ENCODE results near the gene CCDC126. TPM values are rescaled to one million over a fixed set of nuclear protein-coding genes. Genes with fewer than 3 reads are reported as not detected.

The CCDC126 gene
- total RNA-seq, 2 donors from 2014 or later: 8.5 to 8.8 TPM

DNA sequence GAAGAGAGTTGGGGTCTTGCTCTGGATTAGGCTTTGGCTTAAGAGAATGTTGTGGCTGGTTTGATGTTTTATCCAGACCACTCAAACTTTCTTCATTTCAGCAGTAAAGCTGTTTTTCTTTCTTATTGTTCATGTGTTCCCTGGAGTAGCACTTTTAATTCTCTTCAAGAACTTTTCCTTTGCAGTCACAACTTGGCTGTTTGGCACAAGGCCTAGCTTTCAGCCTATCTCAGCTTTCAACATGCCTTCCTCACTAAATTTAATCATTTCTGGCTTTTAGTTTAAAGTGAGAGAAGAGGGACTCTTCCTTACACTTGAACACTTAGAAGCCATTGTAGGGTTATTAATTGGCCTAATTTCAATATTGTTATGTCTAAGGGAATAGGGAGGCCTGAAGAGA, 18.1 kb downstream of the CCDC126 start:
- no peak for DNase-seq (ENCODE audit: low spot score)
- H3K9me3 ChIP-seq: peaks cover 5% of the 10 kb centered on the region
- H3K4me3 ChIP-seq: no peak overlapping the region
- H3K4me1 ChIP-seq (ENCODE audit: control insufficient read depth in 1 of 2, low read depth in 2 of 2): peaks cover 0 to 9% of the 10 kb centered on the region in 2 donors
- H3K27me3 ChIP-seq (replicated peaks; ENCODE audit: insufficient read depth): no peaks in the 10 kb centered on the region
- TF ChIP-seq, protein P1, sequence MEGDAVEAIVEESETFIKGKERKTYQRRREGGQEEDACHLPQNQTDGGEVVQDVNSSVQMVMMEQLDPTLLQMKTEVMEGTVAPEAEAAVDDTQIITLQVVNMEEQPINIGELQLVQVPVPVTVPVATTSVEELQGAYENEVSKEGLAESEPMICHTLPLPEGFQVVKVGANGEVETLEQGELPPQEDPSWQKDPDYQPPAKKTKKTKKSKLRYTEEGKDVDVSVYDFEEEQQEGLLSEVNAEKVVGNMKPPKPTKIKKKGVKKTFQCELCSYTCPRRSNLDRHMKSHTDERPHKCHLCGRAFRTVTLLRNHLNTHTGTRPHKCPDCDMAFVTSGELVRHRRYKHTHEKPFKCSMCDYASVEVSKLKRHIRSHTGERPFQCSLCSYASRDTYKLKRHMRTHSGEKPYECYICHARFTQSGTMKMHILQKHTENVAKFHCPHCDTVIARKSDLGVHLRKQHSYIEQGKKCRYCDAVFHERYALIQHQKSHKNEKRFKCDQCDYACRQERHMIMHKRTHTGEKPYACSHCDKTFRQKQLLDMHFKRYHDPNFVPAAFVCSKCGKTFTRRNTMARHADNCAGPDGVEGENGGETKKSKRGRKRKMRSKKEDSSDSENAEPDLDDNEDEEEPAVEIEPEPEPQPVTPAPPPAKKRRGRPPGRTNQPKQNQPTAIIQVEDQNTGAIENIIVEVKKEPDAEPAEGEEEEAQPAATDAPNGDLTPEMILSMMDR (IDR thresholded peaks at IDR 0.05): no peak
- ATAC-seq (ENCODE audit: insufficient number of reproducible peaks, low FRiP score, low read depth): no peak
- peaks cover 2% of the 10 kb centered on the region for H3K36me3 ChIP-seq
- H3K27ac ChIP-seq: no peak overlapping the region

DNA sequence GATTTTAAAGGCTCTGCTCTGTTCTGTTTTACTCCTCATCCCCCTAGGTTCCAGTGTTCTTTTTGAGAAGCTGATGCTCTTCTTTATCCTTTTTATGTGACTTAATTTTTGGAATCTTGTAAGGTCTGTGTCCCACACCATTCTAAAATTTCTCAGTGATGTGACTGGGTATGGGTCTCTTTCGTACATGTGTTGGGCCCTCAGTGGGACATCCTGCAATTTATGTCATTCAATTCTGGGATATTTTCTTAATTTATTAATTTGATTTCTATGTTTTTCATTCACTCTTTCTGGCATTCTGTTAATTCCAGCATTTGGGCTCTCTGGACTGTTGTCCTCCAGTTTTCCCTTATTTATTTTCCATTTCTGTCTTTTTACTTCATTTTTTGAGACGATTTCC, 19.4 kb downstream of the CCDC126 start:
- H3K27me3 ChIP-seq (replicated peaks; ENCODE audit: insufficient read depth): no peaks in the 10 kb centered on the region
- no peak for ATAC-seq (ENCODE audit: insufficient number of reproducible peaks, low FRiP score, low read depth)
- TF ChIP-seq, protein P1 (IDR thresholded peaks at IDR 0.05): no peak

DNA sequence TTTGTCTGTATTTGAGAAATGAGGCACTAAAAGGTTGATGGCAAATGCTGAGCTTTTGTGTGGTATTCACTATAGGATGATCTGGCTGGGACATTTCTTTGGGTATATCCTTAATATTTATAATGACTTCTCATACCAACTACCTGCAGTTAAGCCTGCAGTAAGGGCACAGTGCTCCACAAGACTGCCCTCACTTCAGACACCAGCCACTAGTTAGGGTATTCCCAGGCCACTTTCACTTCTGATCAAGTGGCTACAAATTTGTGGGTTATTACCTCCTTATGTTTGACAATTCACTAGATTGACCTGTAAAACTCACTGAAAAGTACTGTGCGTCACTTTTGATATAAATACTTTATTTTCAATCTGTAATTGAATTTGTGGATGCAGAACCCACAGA, 20.3 kb downstream of the CCDC126 start:
- Histone ChIP-seq H3K4me1 (ENCODE audit: control insufficient read depth in 1 of 2, low read depth in 2 of 2) (peaks cover 0 to 9% of the 10 kb centered on the region in 2 donors), H3K36me3 (peaks cover 2% of the 10 kb centered on the region), H3K27ac (no peak overlapping the region), H3K9me3 (peaks cover 5% of the 10 kb centered on the region), H3K4me3 (no peak overlapping the region), H3K27me3 (replicated peaks; ENCODE audit: insufficient read depth) (no peaks in the 10 kb centered on the region)
- TF ChIP-seq, protein P1 (IDR thresholded peaks at IDR 0.05): no peak
- DNase-seq (ENCODE audit: low spot score) (no peak), ATAC-seq (ENCODE audit: insufficient number of reproducible peaks, low FRiP score, low read depth) (no peak)

More for the DNA sequence above, 19.4 kb downstream of the CCDC126 start:
- Histone ChIP-seq H3K4me3 (no peak overlapping the region), H3K27ac (no peak overlapping the region), H3K9me3 (peaks cover 5% of the 10 kb centered on the region), H3K4me1 (ENCODE audit: control insufficient read depth in 1 of 2, low read depth in 2 of 2) (peaks cover 0 to 9% of the 10 kb centered on the region in 2 donors), H3K36me3 (peaks cover 2% of the 10 kb centered on the region)
- no peak for DNase-seq (ENCODE audit: low spot score)

DNA sequence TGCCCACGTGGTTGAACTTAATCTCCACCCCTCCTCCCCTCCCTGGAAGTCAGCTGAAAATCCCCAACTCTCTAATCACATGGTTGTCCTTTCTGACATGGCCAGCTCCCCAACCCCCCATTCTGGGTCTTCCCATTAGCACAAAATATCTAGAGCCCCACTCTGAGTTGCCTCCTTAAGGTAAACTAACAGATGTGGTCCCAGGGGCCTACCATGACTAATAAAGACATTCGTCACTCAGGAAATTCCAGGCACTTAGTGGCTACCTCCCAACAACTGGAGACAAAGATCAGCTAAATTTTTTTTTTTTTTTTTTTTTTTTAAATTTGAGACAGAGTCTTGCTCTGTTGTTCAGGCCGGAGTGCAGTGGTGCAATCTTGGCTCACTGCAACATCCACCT, 21.1 kb downstream of the CCDC126 start:
- peaks cover 5% of the 10 kb centered on the region for H3K9me3 ChIP-seq
- DNase-seq (ENCODE audit: low spot score): no peak
- peaks cover 0 to 9% of the 10 kb centered on the region in 2 donors for H3K4me1 ChIP-seq (ENCODE audit: control insufficient read depth in 1 of 2, low read depth in 2 of 2)
- peaks cover 2% of the 10 kb centered on the region for H3K36me3 ChIP-seq
- H3K27me3 ChIP-seq (replicated peaks; ENCODE audit: insufficient read depth): no peaks in the 10 kb centered on the region
- no peak for ATAC-seq (ENCODE audit: insufficient number of reproducible peaks, low FRiP score, low read depth)
- no peak overlapping the region for H3K4me3 ChIP-seq
- no peak overlapping the region for H3K27ac ChIP-seq
- TF ChIP-seq, protein P1 (IDR thresholded peaks at IDR 0.05): no peak

DNA sequence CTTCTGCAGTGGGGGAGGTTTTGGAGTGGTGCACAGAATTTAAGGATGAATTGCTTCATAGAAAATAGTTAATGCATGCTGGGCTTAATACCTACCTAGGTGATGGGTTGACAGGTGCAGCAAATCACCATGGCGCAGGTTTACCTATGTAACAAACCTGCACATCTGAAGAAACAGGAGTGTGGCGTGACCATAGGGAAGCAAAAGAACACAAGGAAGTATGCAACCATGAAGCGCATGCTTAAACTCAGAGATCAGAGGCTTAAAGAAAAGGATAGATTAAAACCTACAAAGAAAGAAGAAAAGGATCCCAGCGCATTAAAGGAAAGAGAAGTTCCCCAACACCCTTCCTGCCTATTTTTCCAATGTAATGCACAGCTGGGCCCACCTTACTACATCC, 22.0 kb downstream of the CCDC126 start:
- TF ChIP-seq, protein P1 (IDR thresholded peaks at IDR 0.05): no peak
- Histone ChIP-seq H3K27ac (no peak overlapping the region), H3K9me3 (peaks cover 5% of the 10 kb centered on the region), H3K27me3 (replicated peaks; ENCODE audit: insufficient read depth) (no peaks in the 10 kb centered on the region), H3K36me3 (peaks cover 2% of the 10 kb centered on the region), H3K4me3 (no peak overlapping the region), H3K4me1 (ENCODE audit: control insufficient read depth in 1 of 2, low read depth in 2 of 2) (peaks cover 0 to 9% of the 10 kb centered on the region in 2 donors)
- no peak for ATAC-seq (ENCODE audit: insufficient number of reproducible peaks, low FRiP score, low read depth)
- DNase-seq (ENCODE audit: low spot score): no peak

All from thoracic aorta (tissue), 2 donors.